Activated CD4-positive, alpha-beta T cell treated with anti-CD3 and anti-CD28 coated beads, Interleukin-2, amount 50 U/mL, for 1 hour (primary cell): ENCODE data around the gene HAUS5.
"Not testable (repeated sequence)": the region's sequence is repeated elsewhere in the genome, so short reads cannot be mapped to it uniquely, and the experiment has no call there.

ENCODE experiments used
- DNase-seq: peaks from one replicate; pipeline ENCODE4 v3.0.0-alpha.2; 2020

Gene HAUS5

DNA sequence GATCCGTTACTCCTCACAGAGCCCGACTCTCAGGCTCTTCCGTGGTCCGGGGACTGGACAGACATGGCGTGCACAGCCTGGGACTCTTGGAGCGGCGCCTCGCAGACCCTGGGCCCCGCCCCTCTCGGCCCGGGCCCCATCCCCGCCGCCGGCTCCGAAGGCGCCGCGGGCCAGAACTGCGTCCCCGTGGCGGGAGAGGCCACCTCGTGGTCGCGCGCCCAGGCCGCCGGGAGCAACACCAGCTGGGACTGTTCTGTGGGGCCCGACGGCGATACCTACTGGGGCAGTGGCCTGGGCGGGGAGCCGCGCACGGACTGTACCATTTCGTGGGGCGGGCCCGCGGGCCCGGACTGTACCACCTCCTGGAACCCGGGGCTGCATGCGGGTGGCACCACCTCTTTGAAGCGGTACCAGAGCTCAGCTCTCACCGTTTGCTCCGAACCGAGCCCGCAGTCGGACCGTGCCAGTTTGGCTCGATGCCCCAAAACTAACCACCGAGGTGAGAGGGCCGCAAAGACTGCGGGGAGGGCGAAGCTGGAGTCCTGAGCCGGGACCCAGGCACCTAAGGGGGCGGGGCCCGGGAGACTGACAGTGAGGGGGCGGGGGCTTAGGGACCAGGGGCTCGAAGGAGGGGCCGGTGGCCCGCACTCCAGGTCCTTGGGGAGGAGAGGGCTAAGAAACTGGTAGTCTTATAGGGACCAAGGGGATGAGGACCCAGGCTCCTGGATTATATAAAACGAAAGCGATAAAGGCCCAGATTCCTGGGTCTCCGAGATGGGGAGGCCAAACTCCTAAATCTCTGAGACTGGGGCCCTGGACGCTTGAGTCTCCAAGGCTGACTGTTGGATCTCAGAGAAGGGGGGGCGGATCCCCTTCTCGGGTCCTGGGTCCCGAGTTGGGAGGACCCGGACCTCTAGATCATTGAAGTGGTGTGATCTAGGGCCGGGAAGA is 31.0 kb downstream of the HAUS5 start:
- DNase-seq = peak; percentile 74

DNA sequence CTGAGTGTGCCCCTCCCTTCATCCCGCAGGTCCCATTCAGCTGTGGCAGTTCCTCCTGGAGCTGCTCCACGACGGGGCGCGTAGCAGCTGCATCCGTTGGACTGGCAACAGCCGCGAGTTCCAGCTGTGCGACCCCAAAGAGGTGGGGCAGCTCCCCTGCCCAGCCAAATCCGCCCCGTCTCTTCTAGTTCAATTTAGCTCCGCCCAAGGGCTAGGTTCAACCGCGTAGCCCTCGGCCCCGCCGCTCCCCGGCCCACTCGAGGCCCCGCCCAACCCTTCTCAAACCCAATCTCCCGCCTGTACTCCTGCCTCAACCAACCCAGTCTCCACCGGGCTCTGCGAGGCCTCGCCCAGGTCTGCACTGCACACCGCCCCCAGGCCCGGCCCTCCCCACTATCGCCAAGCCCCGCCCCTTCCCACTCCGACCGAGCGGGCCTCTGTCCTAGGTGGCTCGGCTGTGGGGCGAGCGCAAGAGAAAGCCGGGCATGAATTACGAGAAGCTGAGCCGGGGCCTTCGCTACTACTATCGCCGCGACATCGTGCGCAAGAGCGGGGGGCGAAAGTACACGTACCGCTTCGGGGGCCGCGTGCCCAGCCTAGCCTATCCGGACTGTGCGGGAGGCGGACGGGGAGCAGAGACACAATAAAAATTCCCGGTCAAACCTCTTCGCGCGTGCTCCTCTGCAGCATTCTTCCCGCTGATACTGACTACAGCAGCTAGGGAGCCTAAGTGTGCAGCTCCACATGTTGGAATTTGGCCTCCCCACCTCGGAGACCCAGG is 31.9 kb downstream of the HAUS5 start:
- peak; percentile 94 for DNase-seq

DNA sequence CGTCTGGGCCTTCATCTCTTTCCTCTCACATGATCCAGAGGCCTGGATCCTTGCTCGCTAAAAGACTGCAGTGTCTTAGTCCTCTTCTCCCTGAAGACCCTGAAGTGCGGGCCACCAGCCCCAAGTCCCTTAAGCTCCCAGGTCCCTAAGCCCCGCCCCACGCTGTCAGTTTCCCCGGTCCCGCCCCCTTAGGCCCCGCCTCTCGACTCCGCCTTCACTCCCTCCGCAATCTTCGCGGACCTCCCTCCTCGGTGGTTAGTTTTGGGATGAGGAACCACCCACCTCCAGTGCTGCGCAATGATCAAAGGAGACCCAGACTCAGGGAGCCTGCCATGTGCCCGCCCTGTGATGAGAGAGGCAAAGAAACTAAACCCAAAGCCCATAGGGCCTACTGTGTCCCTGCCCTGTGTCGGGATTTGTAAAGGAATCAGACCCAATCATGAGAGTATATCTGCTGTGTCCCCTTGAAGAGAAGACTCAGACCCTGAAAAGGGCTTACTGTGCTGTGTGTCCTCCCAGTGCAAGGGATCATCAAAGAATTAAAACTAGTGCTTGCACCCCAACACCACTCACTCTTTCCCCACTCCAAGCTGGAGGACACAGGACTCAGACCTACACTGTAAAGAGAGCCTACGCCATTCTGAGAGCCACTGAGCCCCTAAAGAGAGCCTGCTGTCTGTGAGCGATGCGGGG is 32.6 kb downstream of the HAUS5 start:
- DNase-seq = peak; percentile 72

DNA sequence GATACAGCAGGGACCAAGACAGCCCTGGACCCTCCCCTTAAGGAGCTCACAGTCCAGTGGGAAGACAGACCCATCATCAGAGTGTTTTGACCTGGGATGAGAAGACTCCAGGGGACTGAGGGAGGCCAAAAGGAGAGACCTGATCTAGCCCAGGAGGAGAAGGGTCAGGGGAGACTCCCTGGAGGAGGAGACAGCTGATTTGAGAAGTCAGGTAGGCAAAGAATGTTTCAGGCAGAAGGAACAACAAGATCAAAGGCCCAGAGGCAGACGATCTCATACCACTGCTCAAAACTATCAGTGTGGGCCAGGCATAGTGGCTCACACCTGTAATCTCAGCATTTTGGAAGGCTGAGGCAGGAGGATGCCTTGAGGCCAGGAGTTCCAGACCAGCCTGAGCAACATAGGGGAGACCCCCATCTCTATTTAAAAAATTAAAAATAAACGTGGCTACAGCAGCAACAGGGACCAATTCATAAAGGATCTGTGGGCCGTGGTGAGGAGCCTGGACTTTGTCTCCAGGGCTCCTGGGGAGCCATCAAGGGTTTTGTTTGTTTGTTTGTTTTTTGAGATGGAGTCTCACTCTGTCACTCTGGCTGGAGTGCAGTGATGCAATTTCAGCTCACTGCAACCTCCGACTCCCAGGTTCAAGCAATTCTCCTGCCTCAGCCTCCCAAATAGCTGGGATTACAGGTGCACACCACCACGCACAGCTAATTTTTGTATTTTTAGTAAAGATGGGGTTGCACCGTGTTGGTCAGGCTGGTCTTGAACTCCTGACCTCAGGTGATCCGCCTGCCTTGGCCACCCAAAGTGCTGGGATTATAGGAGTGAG is 33.4 kb downstream of the HAUS5 start:
- no peak for DNase-seq

DNA sequence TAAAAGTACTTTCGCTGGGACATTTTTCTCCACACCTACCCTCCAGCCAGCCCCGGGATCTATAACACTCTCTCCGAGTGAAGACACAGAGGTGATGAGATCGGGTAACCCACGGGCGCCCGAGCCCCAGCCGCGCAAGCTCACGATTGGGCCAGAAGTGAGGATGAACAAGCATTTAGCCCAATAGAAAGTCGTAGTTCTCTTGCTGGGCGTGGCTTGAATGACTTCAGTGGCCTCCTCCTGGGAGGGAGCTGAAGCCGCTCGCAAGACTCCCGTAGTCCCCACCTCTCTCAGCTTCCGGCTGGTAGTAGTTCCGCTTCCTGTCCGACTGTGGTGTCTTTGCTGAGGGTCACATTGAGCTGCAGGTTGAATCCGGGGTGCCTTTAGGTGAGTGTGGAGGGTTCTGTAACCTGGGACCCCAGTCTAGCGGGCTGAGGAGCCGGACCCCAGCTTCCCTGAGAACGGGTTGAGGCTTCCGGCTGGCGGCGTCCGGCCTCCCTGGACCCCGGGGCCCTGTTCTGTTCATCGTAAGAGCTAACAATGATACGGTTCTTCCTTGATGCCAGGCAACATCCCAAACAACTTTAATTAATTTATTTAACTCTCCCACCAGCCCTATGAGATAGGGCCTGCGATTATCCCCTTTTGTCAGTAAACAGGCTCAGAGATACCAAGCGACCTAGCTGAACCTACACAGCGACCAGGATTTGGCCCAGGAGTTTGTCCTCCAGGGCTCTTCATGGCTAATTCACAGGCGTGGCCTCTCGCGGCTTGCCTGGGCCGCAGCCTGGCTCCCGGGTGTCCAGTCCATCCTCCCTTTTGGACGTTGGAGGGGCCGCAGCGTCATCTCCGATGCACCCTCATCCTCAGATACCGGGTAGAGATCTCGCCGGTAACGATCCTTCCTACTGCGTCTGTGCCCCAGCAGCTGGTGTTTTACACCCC is 35.8 kb downstream of the HAUS5 start, which contains the start of gene COX6B1:
COX6B1 (plus strand) TSS at position 307 of the 945 bp plus-strand sequence. CDS start 2,921 bp downstream, outside the sequence.
- DNase-seq = peak; percentile 88

DNA sequence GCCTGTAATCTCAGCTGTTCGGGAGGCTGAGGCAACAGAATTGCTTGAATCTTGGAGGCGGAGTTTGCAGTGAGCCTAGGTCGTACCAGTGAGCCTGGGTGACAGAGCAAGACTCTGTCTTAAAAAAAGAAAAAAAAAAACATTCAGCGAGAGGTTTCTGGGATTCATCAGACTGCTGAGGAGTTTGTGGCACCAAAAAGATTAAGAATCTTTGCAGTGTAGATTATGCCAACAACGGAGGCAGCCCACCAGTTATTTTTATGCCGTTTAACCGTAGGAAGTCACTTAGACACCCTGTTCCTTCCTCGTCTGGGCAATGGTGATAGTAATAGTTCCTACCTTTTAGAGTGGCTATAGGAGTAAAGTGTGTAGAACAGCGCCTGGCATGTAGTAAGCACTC is 38.0 kb downstream of the HAUS5 start:
- no peak for DNase-seq

DNA sequence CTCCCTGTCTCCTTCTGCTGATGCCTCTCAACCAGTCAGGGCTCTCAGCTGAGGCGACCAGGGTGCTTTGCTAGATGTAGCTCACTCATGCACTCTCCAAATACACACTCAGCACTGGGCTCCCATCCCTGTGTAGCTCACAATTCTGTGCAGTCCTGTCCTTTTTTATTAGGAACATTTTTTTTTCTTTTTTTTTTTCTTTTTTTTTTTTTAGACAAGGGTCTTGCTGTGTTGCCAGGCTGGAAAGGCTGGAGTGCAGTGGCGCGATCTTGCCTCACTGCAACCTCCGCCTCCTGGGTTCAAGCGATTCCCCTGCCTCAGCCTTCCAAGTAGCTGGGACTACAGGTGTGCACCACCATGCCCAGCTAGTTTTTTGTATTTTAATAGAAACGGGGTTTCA is 42.3 kb downstream of the HAUS5 start:
- DNase-seq = not testable (repeated sequence)

DNA sequence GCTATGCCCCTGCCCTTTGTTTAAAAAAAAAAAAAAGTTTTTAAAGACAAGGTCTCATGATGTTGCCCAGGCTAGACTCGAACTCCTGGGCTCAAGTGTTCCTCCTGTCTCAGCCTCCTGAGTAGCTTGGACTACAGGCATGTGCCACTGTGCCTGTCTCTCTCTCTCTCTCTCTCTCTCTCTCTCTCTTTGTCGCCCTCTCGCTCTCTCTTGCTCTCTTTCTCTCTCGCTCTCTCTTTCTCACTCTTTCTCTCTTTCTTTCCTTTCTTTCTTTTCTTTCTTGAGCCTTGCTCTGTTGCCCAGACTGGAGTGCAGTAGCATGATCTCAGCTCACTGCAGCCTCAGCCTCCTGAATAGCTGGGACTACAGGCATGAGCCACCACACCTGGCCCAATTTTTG is 43.1 kb downstream of the HAUS5 start:
- DNase-seq = no peak

DNA sequence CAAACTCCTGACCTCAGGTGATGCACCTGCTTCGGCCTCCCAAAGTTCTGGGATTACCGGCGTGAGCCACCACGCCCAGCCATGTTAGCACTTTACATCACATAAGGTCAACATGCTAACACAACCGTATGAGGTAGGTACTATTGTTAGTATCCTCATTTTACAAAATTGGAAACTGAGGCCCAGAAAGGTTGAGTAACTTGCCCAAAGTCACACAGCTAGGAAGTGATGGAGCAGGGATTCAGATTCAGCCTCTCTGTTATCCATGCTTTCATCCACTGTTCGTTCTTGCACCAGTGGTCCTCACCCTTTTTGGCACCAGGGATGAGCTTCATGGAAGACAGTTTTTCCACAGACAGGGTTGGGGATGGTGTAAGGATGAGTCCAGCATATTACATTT is 44.2 kb downstream of the HAUS5 start:
- DNase-seq = no peak

DNA sequence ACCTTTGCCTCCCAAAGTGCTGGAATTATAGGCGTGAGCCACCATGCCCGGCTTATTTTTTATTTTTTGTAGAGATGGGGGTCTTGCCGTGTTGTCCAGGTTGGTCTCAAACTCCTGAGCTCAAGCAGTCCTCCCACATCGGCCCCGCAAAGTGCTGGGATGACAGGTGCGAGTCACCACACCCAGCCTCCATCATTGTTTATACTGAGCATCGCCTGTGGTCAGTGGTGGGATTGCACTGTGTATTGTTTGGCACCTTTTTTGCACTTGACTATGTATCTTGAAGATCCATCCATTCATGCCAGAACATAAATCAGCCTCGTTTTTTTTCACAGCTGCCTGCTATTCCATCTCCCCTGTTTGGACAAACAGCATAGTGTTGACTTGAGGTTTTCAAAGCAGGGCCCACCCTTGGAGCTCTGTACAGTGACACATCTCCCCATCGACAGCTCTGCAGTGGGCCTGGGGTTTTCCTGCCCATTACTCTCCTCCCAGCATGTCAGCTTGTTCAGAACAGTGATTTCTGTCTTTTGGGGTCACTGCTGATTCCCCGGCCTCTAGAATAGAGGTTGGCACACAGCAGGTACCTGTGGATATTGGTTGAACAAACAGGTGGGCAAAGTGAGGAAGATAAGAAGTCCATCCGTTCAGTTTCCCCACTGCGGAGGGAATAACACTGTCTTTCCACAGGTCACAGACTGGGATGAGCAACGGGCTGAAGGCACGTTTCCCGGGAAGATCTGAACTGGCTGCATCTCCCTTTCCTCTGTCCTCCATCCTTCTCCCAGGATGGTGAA is 45.6 kb downstream of the HAUS5 start:
- DNase-seq = no peak

DNA sequence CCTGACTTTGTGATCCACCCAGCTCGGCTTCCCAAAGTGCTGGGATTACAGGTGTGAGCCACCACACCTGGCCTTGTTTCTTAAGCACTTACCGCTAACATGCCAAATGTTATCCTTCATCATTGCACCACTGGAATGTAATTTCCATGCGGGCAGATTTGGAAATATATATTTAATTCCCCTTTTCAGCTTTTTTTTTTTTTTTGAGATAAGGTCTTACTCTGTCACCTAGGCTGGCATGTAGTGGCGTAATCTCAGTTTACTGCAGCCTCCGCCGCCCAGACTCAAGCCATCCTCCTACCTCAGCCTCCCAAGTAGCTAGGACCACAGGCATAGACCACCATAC is 49.4 kb downstream of the HAUS5 start:
- no peak for DNase-seq

DNA sequence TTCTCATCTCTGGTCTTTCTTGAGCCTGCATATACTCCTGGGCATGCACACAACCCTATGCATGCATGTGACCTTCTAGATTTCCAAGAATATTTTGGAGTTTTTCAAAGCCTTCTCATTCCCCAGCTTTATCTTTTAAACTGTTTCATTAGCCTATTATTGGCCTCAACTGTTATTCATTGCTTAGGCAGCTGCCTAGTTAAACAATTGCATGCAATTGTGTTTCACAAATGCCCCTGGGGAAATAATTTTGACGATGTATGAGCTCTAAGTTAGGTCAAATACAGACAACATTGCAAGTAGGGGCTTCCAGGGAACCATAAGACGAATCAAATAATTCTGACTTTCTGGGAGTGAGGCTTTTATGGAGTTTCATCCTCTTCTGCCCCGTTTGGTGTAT is 51.4 kb downstream of the HAUS5 start:
- DNase-seq = no peak

DNA sequence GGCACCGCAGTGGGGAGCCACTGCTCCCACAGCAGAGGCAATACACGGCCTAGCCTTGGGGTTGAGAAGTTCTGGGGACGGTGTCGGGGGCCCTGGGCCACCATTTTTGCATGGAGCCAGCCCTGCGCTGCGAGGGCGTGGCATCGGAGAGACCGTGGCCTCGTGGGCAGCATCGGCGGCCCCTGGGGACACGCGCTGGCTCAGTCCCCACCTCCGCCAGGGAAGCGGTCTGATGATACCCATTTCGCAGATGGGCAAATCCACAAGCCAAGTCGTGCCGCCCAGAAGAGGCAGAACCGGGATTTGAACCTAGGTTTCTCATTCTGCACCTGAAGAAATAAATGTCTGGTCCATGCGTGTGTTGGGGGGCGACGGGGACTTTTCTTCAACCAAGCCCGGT is 52.6 kb downstream of the HAUS5 start:
- DNase-seq = no peak

DNA sequence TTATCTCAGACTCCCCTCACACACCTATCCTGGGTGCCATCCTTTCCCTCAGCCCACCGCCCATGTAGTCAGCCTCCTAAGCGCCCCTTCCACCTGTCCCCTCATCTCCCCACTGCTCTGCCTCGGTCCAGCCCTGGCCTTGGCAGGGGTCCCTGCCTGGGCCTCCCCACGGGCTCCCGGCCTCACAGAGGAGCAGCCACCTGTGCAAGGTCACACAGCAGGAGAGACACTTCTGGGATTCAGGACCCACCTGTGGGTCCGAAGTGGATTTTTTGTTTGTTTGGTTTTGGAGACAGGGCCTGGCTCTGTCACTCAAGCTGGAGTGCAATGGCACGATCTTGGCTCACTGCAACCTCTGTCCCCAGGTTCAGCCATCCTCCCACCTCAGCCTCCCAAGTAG is 53.1 kb downstream of the HAUS5 start:
- no peak for DNase-seq

DNA sequence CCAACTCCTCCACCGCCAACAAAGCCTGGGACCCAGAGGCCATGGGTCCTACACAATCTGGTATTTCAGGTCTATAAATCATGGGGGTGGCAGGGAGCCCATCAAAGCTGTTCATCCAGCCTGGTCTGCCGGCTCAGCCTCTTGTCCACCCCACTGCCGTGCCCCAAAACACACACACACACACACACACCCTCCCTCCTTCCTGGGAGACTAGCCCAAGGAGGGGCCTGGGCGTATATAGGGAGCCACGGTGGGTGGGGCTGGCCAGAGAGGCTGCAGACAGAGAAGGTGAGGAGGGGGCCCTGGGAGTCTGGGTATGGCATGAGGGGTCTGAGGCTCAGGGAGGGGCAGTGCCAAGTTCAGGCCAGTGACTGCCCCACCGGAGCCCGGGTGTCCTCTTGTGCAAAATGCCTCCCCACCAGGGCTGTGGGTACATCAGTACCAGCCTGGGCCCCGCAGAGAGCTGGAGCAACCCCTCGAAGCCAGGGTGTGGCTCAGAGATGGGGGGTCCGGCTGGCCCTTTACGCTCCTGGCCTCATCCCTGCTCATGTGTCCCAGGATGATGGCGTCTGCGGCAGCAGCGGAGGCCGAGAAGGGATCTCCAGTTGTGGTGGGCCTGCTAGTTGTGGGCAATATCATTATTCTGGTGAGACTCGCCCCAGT is 53.8 kb downstream of the HAUS5 start, which contains the start of gene UPK1A:
UPK1A (plus strand) TSS at position 267 of the 663 bp plus-strand sequence; CDS start at position 563, 296 bp downstream.
- DNase-seq = no peak

DNA sequence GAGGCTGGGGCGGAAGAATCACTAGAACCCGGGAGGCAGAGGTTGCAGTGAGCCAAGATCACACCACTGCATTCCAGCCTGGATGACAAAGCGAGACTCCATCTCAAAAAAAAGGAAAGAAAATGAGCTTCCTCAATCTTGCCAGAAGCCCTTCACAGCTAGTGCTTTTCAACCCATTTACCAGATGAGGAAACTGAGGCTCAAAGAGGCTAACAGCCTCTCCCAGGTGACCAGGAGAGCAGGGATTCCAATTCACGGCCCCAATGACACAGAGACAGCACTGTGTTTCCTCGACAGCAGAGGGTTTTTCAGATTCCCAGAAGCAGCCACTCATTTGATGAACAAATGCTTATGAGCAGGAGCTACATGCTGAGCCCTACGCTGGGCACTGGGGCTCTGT is 57.0 kb downstream of the HAUS5 start:
- no peak for DNase-seq

DNA sequence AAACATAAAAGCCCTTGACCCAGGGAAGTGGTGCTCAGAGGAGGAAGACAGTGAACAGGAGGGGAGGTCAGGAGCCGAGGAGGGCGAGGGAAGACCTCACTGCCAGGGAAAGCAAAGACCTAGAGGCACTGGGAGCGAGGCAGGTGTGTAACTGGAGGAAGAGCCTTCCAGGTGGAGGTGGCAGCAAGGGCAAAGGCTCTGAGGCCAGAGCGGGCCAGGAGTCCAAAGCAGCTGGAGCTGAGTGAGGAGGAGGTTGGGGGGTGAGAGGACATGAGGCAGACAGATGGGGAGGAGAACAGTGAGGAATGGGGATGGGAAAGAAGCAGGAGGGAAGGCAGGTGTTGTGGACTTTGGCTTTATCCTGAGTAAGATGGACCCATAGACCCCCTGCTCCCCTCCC is 57.4 kb downstream of the HAUS5 start:
- DNase-seq = no peak

DNA sequence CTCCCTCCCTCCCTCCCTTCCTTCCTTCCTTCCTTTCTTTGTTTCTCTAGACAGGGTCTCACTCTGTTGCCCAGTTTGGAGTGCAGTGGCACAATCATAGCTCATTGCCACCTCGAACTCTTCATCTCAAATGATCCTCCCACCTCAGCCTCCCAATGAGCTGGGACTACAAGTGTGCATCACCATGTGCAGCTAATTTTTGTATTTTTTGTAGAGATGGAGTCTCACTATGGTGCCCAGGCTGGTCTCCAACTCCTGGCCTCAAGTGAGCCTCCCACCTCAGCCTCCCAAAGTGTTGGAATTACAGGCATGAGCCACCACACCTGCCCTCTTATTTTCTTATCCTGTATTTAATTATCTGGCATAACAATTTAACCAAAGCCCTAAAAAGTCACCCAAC is 58.2 kb downstream of the HAUS5 start:
- DNase-seq = no peak

DNA sequence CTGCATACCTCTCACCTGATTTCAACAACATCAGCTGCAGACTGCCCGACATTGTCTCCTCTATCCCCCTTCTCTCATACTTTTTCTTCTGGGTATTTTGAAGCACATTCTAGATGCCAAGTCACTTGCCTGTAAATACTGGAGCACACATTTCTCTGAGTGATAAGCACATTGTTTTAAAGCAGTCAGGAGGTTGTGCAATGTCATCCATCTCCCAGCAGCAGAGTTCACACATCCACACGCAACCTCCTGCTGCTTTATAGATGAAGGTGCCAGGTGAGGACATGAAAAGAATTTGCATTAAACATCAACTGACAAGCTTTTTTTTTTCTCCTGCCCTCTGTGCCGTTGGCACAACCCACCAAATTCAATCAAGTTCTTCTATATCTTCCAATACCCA is 59.3 kb downstream of the HAUS5 start:
- no peak for DNase-seq
